Heart left ventricle (tissue), 13 donors: Measurements from ENCODE around the gene GRIP1.

ENCODE experiments used
- CTCF ChIP-seq, 12 donors: fragments of 200-600 bp; sonication (generic) in 4 of 12; IDR thresholded peaks; one replicate each; pipeline versions ENCODE4 v1.5.0 to v1.8.0; 2018 to 2022; ENCODE audit warnings: antibody characterized with exemption in 12 of 12, mild to moderate bottlenecking in 5 of 12
- POLR2A ChIP-seq, 2 donors: fragments of 450-650 bp; IDR thresholded peaks; one replicate each; pipeline ENCODE4 v1.6.1; 2017; ENCODE audit warnings: antibody characterized with exemption in 2 of 2, mild to moderate bottlenecking in 2 of 2, moderate library complexity in 2 of 2
- donor health status: ischemic (EF 13 %, LVEDD 7.1; RV severe dilation, severe dysfunction).
- donor health status: DM: no; HTN: yes; CAD: no.
- donor health status: DM: no; HTN: no; CAD: no.
- donor health status: ischemic (EF 25% LVEDD 6.9; RV normal size, moderate dysfunction).
- donor health status: ischemic (EF 25% LVEDD 5.7; RV mildly dilated, moderate dysfunction).
- donor health status: ischemic (EF 35%, LVEDD 5.7; RV mildly dilated, moderate dysfunction).
- donor health status: nonischemic (EF 11% LVEDD 7.7; RV severe dilation, severe dysfunction).
- donor health status: DM: yes; HTN: yes; CAD: no.
- donor health status: PGD.
- donor health status: ischemic (EF 29% LVEDD 5.4; RV normal size, mild dysfunction).
- donor health status: nonischemic (EF 23%, LVEDD 6.1; RV moderate dilation, normal function).

- TF ChIP-seq CTCF (IDR thresholded peaks at IDR 0.05) = no peak
- no peak for TF ChIP-seq POLR2A (IDR thresholded peaks at IDR 0.05)
Observed at GRCh38 chr12:66371982-66372381, 306.9 kb downstream of the GRIP1 start.
